ENCODE data around the gene RAC2. TPM values are rescaled to one million over a fixed set of nuclear protein-coding genes. Genes with fewer than 3 reads are reported as not detected.

The RAC2 gene
- polyA plus RNA-seq, 2 of the 4 experiments (the other 2 are of a cell fraction): 0.05 TPM; not detected in 1

- TF ChIP-seq ATOH8 (CRISPR knock-in tag; IDR thresholded peaks at IDR 0.05; ENCODE audit: low read depth) (no peak), CHD2 (IDR thresholded peaks at IDR 0.05; ENCODE audit: low read length, partially characterized antibody) (no peak), FOSB (CRISPR knock-in tag; IDR thresholded peaks at IDR 0.05) (no peak), MYC (IDR thresholded peaks at IDR 0.05; ENCODE audit: borderline replicate concordance, low read length) (no peak), HES2 (IDR thresholded peaks at IDR 0.05) (no peak), ZFP36 (IDR thresholded peaks at IDR 0.05; ENCODE audit: borderline replicate concordance, partially characterized antibody) (no peak), RFX5 (IDR thresholded peaks at IDR 0.05) (no peak), CBX8 (IDR thresholded peaks at IDR 0.05) (no peak), JUN (IDR thresholded peaks at IDR 0.05) (no peak), SREBF2 (IDR thresholded peaks at IDR 0.05) (no peak), RNF2 (IDR thresholded peaks at IDR 0.05; ENCODE audit: borderline replicate concordance, low read depth) (no peak), MAZ (IDR thresholded peaks at IDR 0.05; ENCODE audit: borderline replicate concordance, low read depth, low read length) (no peak), ESRRA (IDR thresholded peaks at IDR 0.05; ENCODE audit: borderline replicate concordance, low read length) (no peak), GATA3 (IDR thresholded peaks at IDR 0.05; ENCODE audit: borderline replicate concordance) (no peak), PBX3 (IDR thresholded peaks at IDR 0.05) (no peak), EP300 (IDR thresholded peaks at IDR 0.05) (no peak)
- TF ChIP-seq, protein P1, sequence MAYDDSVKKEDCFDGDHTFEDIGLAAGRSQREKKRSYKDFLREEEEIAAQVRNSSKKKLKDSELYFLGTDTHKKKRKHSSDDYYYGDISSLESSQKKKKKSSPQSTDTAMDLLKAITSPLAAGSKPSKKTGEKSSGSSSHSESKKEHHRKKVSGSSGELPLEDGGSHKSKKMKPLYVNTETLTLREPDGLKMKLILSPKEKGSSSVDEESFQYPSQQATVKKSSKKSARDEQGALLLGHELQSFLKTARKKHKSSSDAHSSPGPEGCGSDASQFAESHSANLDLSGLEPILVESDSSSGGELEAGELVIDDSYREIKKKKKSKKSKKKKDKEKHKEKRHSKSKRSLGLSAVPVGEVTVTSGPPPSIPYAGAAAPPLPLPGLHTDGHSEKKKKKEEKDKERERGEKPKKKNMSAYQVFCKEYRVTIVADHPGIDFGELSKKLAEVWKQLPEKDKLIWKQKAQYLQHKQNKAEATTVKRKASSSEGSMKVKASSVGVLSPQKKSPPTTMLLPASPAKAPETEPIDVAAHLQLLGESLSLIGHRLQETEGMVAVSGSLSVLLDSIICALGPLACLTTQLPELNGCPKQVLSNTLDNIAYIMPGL (CRISPR knock-in tag; IDR thresholded peaks at IDR 0.05; ENCODE audit: borderline replicate concordance): no peak
- Histone ChIP-seq H3K9me3 (no peaks in the 10 kb centered on the region), H3K4me1 (peaks cover 14% of the 10 kb centered on the region), H3K4me3 (no peak overlapping the region), H3K27ac (no peak overlapping the region), H3K4me2 (no peak overlapping the region)
- ChIA-PET CTCF (interaction anchor here (1.8 to 2.2 kb wide), 2 partner anchors 13 to 113 kb away, joined by 5 to 7 read pairs; no protein-coding TSS in a partner anchor), POLR2A (no interaction called here)
- ATAC-seq (no peak), DNase-seq (ENCODE audit: low read depth in 1 of 2, low spot score in 1 of 2) (no peak), FAIRE-seq (no peak)
- 82% methylated on average over 4 of the region's 5 CpGs for WGBS (ENCODE audit: missing lambda C conversion rate)
Observed at GRCh38 chr22:37204045-37204655, 39.9 kb downstream of the RAC2 start.

GRCh38 chr22:37203354-37204044 is 40.6 kb downstream of the RAC2 start:
- ChIA-PET POLR2A (no interaction called here), CTCF (no interaction called here)
- Histone ChIP-seq H3K4me2 (no peak overlapping the region), H3K4me1 (peaks cover 14% of the 10 kb centered on the region), H3K9me3 (no peaks in the 10 kb centered on the region), H3K4me3 (no peak overlapping the region), H3K27ac (no peak overlapping the region)
- ATAC-seq: no peak
- TF ChIP-seq KDM5A (IDR thresholded peaks at IDR 0.05): no peak
- TF ChIP-seq NR3C1 (IDR thresholded peaks at IDR 0.05): no peak
- TF ChIP-seq, protein P2, sequence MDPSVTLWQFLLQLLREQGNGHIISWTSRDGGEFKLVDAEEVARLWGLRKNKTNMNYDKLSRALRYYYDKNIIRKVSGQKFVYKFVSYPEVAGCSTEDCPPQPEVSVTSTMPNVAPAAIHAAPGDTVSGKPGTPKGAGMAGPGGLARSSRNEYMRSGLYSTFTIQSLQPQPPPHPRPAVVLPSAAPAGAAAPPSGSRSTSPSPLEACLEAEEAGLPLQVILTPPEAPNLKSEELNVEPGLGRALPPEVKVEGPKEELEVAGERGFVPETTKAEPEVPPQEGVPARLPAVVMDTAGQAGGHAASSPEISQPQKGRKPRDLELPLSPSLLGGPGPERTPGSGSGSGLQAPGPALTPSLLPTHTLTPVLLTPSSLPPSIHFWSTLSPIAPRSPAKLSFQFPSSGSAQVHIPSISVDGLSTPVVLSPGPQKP (IDR thresholded peaks at IDR 0.05; ENCODE audit: low read depth, low read length): no peak
- TF ChIP-seq, protein P3, sequence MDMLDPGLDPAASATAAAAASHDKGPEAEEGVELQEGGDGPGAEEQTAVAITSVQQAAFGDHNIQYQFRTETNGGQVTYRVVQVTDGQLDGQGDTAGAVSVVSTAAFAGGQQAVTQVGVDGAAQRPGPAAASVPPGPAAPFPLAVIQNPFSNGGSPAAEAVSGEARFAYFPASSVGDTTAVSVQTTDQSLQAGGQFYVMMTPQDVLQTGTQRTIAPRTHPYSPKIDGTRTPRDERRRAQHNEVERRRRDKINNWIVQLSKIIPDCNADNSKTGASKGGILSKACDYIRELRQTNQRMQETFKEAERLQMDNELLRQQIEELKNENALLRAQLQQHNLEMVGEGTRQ (IDR thresholded peaks at IDR 0.05): peak; percentile 74
- 84% methylated on average over 15 of the region's 16 CpGs for WGBS (ENCODE audit: missing lambda C conversion rate)
- no peak for DNase-seq (ENCODE audit: low read depth in 1 of 2, low spot score in 1 of 2)
- no peak for FAIRE-seq
